Measurements from ENCODE around the gene DSCAML1. TPM values are rescaled to one million over a fixed set of nuclear protein-coding genes. Genes with fewer than 3 reads are reported as not detected.

DSCAML1 gene
- total RNA-seq, 1 donor from 2014 or later, result 8.0 TPM

GRCh38 chr11:117520966-117521365, 276.1 kb downstream of the DSCAML1 start:
- no peak for DNase-seq (ENCODE audit: low spot score)

GRCh38 chr11:117520201-117520600, 276.8 kb downstream of the DSCAML1 start:
- no peak for DNase-seq (ENCODE audit: low spot score)

- DNase-seq (ENCODE audit: low spot score), result no peak
These were observed 277.4 kb downstream of the DSCAML1 start for GRCh38 chr11:117519590-117519989.

- peak; percentile 78 for DNase-seq (ENCODE audit: low spot score)
These were observed 277.8 kb downstream of the DSCAML1 start for GRCh38 chr11:117519170-117519569.

GRCh38 chr11:117518455-117518854, 278.6 kb downstream of the DSCAML1 start:
- no peak for DNase-seq (ENCODE audit: low spot score)

- DNase-seq (ENCODE audit: low spot score), result no peak
These were observed 279.9 kb downstream of the DSCAML1 start for GRCh38 chr11:117517097-117517496.

- DNase-seq (ENCODE audit: low spot score), result no peak
These were observed 280.9 kb downstream of the DSCAML1 start for GRCh38 chr11:117515892-117516787.

- no peak for DNase-seq (ENCODE audit: low spot score)
These were observed 282.8 kb downstream of the DSCAML1 start for GRCh38 chr11:117514256-117514655.

- DNase-seq (ENCODE audit: low spot score), result no peak
These were observed 283.4 kb downstream of the DSCAML1 start for GRCh38 chr11:117513666-117514065.

- DNase-seq (ENCODE audit: low spot score), result no peak
These were observed 285.0 kb downstream of the DSCAML1 start for GRCh38 chr11:117511931-117512539.

- no peak for DNase-seq (ENCODE audit: low spot score)
These were observed 285.5 kb downstream of the DSCAML1 start for GRCh38 chr11:117511483-117511930.

- DNase-seq (ENCODE audit: low spot score), result no peak
These were observed 286.4 kb downstream of the DSCAML1 start for GRCh38 chr11:117510646-117511045.

- no peak for DNase-seq (ENCODE audit: low spot score)
These were observed 287.5 kb downstream of the DSCAML1 start for GRCh38 chr11:117509543-117509942.

GRCh38 chr11:117506971-117507370, 290.0 kb downstream of the DSCAML1 start:
- no peak for DNase-seq (ENCODE audit: low spot score)

GRCh38 chr11:117505285-117505970, 291.6 kb downstream of the DSCAML1 start:
- DNase-seq (ENCODE audit: low spot score), result no peak

- DNase-seq (ENCODE audit: low spot score), result no peak
These were observed 294.3 kb downstream of the DSCAML1 start for GRCh38 chr11:117502779-117503100.

- DNase-seq (ENCODE audit: low spot score), result peak; percentile 14
These were observed 294.8 kb downstream of the DSCAML1 start for GRCh38 chr11:117502015-117502778.

- no peak for DNase-seq (ENCODE audit: low spot score)
These were observed 295.6 kb downstream of the DSCAML1 start for GRCh38 chr11:117501237-117501898.

GRCh38 chr11:117498791-117499190, 298.2 kb downstream of the DSCAML1 start:
- no peak for DNase-seq (ENCODE audit: low spot score)

- no peak for DNase-seq (ENCODE audit: low spot score)
These were observed 299.6 kb downstream of the DSCAML1 start for GRCh38 chr11:117497206-117497951.

- DNase-seq (ENCODE audit: low spot score), result no peak
These were observed 301.7 kb downstream of the DSCAML1 start for GRCh38 chr11:117495357-117495756.
